GM19395 (cell line): ENCODE data around the gene CYFIP1.

Experiments used
- ATAC-seq: cut with Tn5 transposase; IDR thresholded peaks from one replicate; pipeline ENCODE4 v1.9.1; 2021; ENCODE audit warnings: mild to moderate bottlenecking, moderate library complexity; ENCODE audit not compliant: unreplicated experiment

CYFIP1 gene

GRCh38 chr15:22892333-22892732, 87.8 kb downstream of the CYFIP1 start:
- no peak for ATAC-seq

- no peak for ATAC-seq
Measured at GRCh38 chr15:22891426-22892210, 88.5 kb downstream of the CYFIP1 start.

- ATAC-seq: no peak
Measured at GRCh38 chr15:22890296-22890695, 89.9 kb downstream of the CYFIP1 start.

GRCh38 chr15:22889146-22889818, 90.9 kb downstream of the CYFIP1 start:
- no peak for ATAC-seq

- ATAC-seq: no peak
Measured at GRCh38 chr15:22888120-22888859, 91.9 kb downstream of the CYFIP1 start.

- no peak for ATAC-seq
Measured at GRCh38 chr15:22887157-22887951, 92.8 kb downstream of the CYFIP1 start.

GRCh38 chr15:22885120-22885519, 95.0 kb downstream of the CYFIP1 start:
- no peak for ATAC-seq

- ATAC-seq: no peak
Measured at GRCh38 chr15:22884344-22884743, 95.8 kb downstream of the CYFIP1 start.

- ATAC-seq: no peak
Measured at GRCh38 chr15:22883196-22883595, 97.0 kb downstream of the CYFIP1 start.

- ATAC-seq: no peak
Measured at GRCh38 chr15:22881739-22882440, 98.3 kb downstream of the CYFIP1 start.

- ATAC-seq: no peak
Measured at GRCh38 chr15:22880981-22881738, 99.0 kb downstream of the CYFIP1 start.

- no peak for ATAC-seq
Measured at GRCh38 chr15:22880068-22880980, 99.8 kb downstream of the CYFIP1 start.

- ATAC-seq: no peak
Measured at GRCh38 chr15:22878103-22878502, 102.1 kb downstream of the CYFIP1 start.

- no peak for ATAC-seq
Measured at GRCh38 chr15:22877607-22878006, 102.6 kb downstream of the CYFIP1 start.

- ATAC-seq: no peak
Measured at GRCh38 chr15:22877117-22877516, 103.1 kb downstream of the CYFIP1 start.

GRCh38 chr15:22874966-22875365, 105.2 kb downstream of the CYFIP1 start:
- ATAC-seq: no peak

GRCh38 chr15:22874256-22874655, 105.9 kb downstream of the CYFIP1 start:
- no peak for ATAC-seq

GRCh38 chr15:22873841-22874240, 106.3 kb downstream of the CYFIP1 start:
- ATAC-seq: no peak
